ENCODE results near the gene IRAG1. TPM values are rescaled to one million over a fixed set of nuclear protein-coding genes. Genes with fewer than 3 reads are reported as not detected.

The IRAG1 gene
- total RNA-seq, 2 experiments from 2014 or later: not detected

GRCh38 chr11:10655227-10655626 is 38.3 kb downstream of the IRAG1 start:
- Mint-ChIP-seq H3K9me3 (no peaks in the 10 kb centered on the region), H3K27ac (no peak overlapping the region), H3K27me3 (peaks cover 2% of the 10 kb centered on the region), H3K4me1 (peaks cover 17% of the 10 kb centered on the region), H3K4me3 (no peak overlapping the region), H3K36me3 (no peaks in the 10 kb centered on the region)
- no peak for DNase-seq
- ATAC-seq (ENCODE audit: low read depth): no peak
- POLR2A ChIA-PET: no interaction called here

DNA sequence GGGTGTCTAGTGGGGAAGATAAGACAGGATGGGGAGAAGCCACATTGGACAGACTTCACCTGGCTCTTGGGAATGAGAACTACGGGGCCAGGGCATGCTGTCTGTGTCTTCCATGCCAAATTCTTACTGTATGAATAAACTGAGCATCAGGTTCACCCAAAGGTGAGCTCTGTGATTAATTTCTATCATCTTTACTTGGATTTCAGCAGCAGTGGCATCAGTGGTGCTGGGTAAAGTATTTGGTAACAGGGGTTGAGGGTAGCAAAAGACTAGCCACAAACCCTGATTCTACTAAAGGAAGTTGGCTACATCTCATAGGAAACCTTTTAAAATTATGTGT is 38.8 kb downstream of the IRAG1 start:
- H3K36me3 Mint-ChIP-seq: no peaks in the 10 kb centered on the region
- no peak overlapping the region for H3K27ac Mint-ChIP-seq
- ATAC-seq (ENCODE audit: low read depth) (no peak), DNase-seq (no peak)
- POLR2A ChIA-PET: interaction anchor here (1.0 kb wide), 1 partner anchor 249 kb away, joined by 3 read pairs; no protein-coding TSS in a partner anchor
- H3K27me3 Mint-ChIP-seq: peaks cover 2% of the 10 kb centered on the region
- H3K4me1 Mint-ChIP-seq: peaks cover 17% of the 10 kb centered on the region
- H3K4me3 Mint-ChIP-seq: no peak overlapping the region
- no peaks in the 10 kb centered on the region for H3K9me3 Mint-ChIP-seq

GRCh38 chr11:10653946-10654810 is 39.4 kb downstream of the IRAG1 start:
- no peaks in the 10 kb centered on the region for H3K36me3 Mint-ChIP-seq
- no peak overlapping the region for H3K4me3 Mint-ChIP-seq
- ATAC-seq (ENCODE audit: low read depth) (peak; percentile 82), DNase-seq (no peak)
- H3K4me1 Mint-ChIP-seq: peaks cover 15% of the 10 kb centered on the region
- peaks cover 2% of the 10 kb centered on the region for H3K27me3 Mint-ChIP-seq
- no peak overlapping the region for H3K27ac Mint-ChIP-seq
- POLR2A ChIA-PET: interaction anchor here (1.0 to 1.2 kb wide), 2 partner anchors 241 to 248 kb away, joined by 3 to 4 read pairs; no protein-coding TSS in a partner anchor
- no peaks in the 10 kb centered on the region for H3K9me3 Mint-ChIP-seq

DNA sequence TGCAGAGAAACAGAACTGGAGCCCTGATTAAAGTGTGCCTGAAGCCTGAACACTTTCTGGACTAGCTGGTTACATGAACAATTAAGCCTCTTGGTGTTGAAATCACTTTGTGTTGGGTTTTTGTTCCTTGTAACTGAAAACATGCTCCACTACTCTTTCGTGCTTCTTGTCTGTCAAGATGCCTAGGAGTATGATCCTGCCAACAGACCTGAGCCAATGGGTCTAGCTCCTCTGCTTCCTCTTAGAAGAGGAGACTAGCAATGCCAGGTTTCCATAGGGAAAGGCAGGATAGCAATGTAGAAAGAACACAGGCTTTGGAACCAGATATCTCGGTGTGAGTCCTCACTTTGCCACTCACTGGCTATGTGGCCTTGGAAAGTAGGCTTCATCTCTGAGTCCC is 40.3 kb downstream of the IRAG1 start:
- POLR2A ChIA-PET: interaction anchor here (1.2 kb wide), 1 partner anchor 240 kb away, joined by 4 read pairs; no protein-coding TSS in a partner anchor
- peaks cover 3% of the 10 kb centered on the region for H3K27me3 Mint-ChIP-seq

GRCh38 chr11:10651656-10652361 is 41.7 kb downstream of the IRAG1 start:
- DNase-seq: no peak
- POLR2A ChIA-PET: no interaction called here
- Mint-ChIP-seq H3K4me1 (peaks cover 15% of the 10 kb centered on the region), H3K27me3 (peaks cover 3% of the 10 kb centered on the region), H3K36me3 (no peaks in the 10 kb centered on the region), H3K9me3 (no peaks in the 10 kb centered on the region), H3K27ac (no peak overlapping the region), H3K4me3 (no peak overlapping the region)
- no peak for ATAC-seq (ENCODE audit: low read depth)

More for the DNA sequence above, 40.3 kb downstream of the IRAG1 start:
- no peak overlapping the region for H3K4me3 Mint-ChIP-seq
- peaks cover 11% of the 10 kb centered on the region for H3K4me1 Mint-ChIP-seq
- no peaks in the 10 kb centered on the region for H3K36me3 Mint-ChIP-seq
- no peak for ATAC-seq (ENCODE audit: low read depth)
- no peaks in the 10 kb centered on the region for H3K9me3 Mint-ChIP-seq
- no peak overlapping the region for H3K27ac Mint-ChIP-seq
- no peak for DNase-seq

DNA sequence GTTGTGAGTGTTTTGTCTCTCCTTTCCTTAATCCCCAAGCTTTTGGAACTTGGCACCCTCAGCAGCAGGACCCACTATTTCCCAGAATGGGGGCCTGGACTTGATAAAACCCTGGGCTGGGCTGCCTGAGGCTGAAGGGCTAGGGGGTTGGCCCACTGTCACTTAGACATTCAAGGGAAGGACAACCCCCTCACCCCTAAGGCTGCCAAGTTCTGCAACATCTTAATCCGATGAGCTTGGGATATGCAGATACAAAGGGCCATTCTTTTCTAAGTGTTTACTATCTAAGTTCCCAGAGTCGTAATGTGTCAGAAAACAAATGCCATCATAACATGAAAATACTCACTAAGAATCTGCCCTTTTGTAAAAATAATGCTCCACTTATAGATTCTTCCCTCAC is 42.9 kb downstream of the IRAG1 start:
- DNase-seq: no peak
- H3K36me3 Mint-ChIP-seq: no peaks in the 10 kb centered on the region
- no peak overlapping the region for H3K27ac Mint-ChIP-seq
- H3K27me3 Mint-ChIP-seq: peaks cover 3% of the 10 kb centered on the region
- no peaks in the 10 kb centered on the region for H3K9me3 Mint-ChIP-seq
- ATAC-seq (ENCODE audit: low read depth): no peak
- no peak overlapping the region for H3K4me3 Mint-ChIP-seq
- H3K4me1 Mint-ChIP-seq: peaks cover 15% of the 10 kb centered on the region
- POLR2A ChIA-PET: no interaction called here

GRCh38 chr11:10650166-10650565 is 43.4 kb downstream of the IRAG1 start:
- POLR2A ChIA-PET: no interaction called here
- DNase-seq: no peak
- no peaks in the 10 kb centered on the region for H3K36me3 Mint-ChIP-seq
- H3K9me3 Mint-ChIP-seq: no peaks in the 10 kb centered on the region
- no peak for ATAC-seq (ENCODE audit: low read depth)
- peaks cover 15% of the 10 kb centered on the region for H3K4me1 Mint-ChIP-seq
- peaks cover 3% of the 10 kb centered on the region for H3K27me3 Mint-ChIP-seq
- H3K4me3 Mint-ChIP-seq: no peak overlapping the region
- H3K27ac Mint-ChIP-seq: no peak overlapping the region

DNA sequence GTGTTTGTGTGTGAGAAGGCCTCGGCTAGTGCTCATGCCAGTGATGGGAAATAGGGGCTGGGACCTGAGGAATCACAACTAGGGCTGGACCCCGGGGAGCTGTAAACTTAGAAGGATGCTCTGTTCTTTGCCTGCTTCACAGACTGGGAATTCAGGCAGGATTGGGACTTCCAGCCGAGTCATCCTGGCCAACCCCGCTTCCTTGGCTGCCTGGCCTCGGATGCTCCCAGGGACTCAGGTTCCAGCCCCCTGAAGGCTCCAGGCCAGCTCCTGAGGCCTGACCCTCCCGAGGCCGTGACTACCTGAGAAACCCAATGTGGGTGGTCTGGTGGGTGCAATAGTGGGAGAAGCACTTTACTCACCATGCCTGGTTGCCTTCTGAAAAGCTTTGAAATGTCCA is 44.7 kb downstream of the IRAG1 start:
- H3K27me3 Mint-ChIP-seq: peaks cover 2% of the 10 kb centered on the region
- H3K4me1 Mint-ChIP-seq: peaks cover 9% of the 10 kb centered on the region
- ATAC-seq (ENCODE audit: low read depth) (no peak), DNase-seq (no peak)
- no peaks in the 10 kb centered on the region for H3K9me3 Mint-ChIP-seq
- H3K27ac Mint-ChIP-seq: no peak overlapping the region
- H3K4me3 Mint-ChIP-seq: no peak overlapping the region
- H3K36me3 Mint-ChIP-seq: no peaks in the 10 kb centered on the region
- POLR2A ChIA-PET: no interaction called here

- Mint-ChIP-seq H3K4me1 (peaks cover 9% of the 10 kb centered on the region), H3K36me3 (no peaks in the 10 kb centered on the region), H3K27ac (no peak overlapping the region), H3K4me3 (no peak overlapping the region), H3K9me3 (no peaks in the 10 kb centered on the region), H3K27me3 (peaks cover 3% of the 10 kb centered on the region)
- ATAC-seq (ENCODE audit: low read depth) (no peak), DNase-seq (no peak)
- POLR2A ChIA-PET: no interaction called here
Observed at GRCh38 chr11:10646681-10647355, 46.7 kb downstream of the IRAG1 start.

DNA sequence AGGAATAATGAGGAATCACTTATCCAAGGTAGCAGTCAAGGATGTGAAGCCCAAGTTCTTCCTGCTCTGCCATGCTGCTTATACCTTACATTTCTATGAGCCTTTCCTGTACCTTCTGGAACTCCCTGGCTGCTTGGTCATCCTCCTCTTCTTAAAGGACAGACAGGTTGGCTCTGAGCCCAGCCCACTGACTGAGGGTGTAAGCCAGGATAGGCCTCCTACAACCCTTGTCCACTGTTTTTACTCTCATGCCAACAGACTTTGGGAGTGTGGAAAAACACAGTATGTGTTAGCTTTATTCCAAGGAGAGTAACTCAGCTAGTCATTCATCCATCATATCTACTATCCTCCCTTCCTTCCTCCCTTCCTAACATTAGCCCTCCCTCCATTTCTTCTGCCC is 47.5 kb downstream of the IRAG1 start:
- DNase-seq (no peak), ATAC-seq (ENCODE audit: low read depth) (no peak)
- H3K4me1 Mint-ChIP-seq: peaks cover 9% of the 10 kb centered on the region
- H3K4me3 Mint-ChIP-seq: no peak overlapping the region
- H3K9me3 Mint-ChIP-seq: no peaks in the 10 kb centered on the region
- H3K27ac Mint-ChIP-seq: no peak overlapping the region
- no peaks in the 10 kb centered on the region for H3K36me3 Mint-ChIP-seq
- peaks cover 3% of the 10 kb centered on the region for H3K27me3 Mint-ChIP-seq
- POLR2A ChIA-PET: no interaction called here

DNA sequence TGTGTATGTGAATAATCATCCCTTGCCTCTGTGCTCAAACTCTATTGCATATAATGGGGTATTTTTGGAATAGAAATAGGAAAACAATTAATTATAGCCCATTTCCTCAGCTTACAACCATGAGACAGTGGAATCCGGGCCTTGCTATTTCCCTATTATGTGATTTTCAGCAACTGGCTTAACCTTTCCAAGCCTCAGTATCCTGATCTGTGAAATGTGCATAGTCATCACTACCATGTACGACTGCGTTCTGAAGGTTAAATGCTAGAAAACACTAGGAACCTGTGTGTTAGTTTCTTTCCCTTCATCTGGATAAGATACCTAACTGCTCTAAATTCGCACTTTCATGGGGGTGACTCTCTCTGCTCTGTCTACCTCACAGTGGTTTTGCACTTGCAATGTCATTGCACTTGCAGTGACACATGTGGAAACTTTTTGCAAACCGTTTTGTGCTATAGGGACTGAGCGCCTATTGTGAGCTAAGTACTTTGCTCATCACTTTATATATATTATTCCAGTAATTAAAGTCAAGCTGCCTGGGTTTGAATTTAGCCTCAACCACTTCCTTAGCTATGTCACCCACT is 48.3 kb downstream of the IRAG1 start:
- Mint-ChIP-seq H3K27me3 (peaks cover 3% of the 10 kb centered on the region), H3K9me3 (no peaks in the 10 kb centered on the region), H3K36me3 (no peaks in the 10 kb centered on the region), H3K27ac (no peak overlapping the region), H3K4me1 (peaks cover 9% of the 10 kb centered on the region), H3K4me3 (no peak overlapping the region)
- no peak for ATAC-seq (ENCODE audit: low read depth)
- POLR2A ChIA-PET: no interaction called here
- no peak for DNase-seq

All from activated naive CD8-positive, alpha-beta T cell treated with anti-CD3 and anti-CD28 coated beads, Interleukin-2, amount 10 ng/mL, durations not matched to agents 7 days and 5 days (primary cell).